Activated CD8-positive, alpha-beta memory T cell treated with anti-CD3 and anti-CD28 coated beads for 4 hours (primary cell): ENCODE measurements around the gene FRMD4B.
A peak's percentile ranks its signal among the peaks of the same experiment; 100 is the strongest.
"Not testable (repeated sequence)": the region's sequence is repeated elsewhere in the genome, so short reads cannot be mapped to it uniquely, and the experiment has no call there.

Experiments used
- DNase-seq, 2 donors: peaks; one replicate each; pipeline ENCODE4 v3.0.0-alpha.2; 2020; ENCODE audit warnings: low read depth in 2 of 2

Gene FRMD4B

DNA sequence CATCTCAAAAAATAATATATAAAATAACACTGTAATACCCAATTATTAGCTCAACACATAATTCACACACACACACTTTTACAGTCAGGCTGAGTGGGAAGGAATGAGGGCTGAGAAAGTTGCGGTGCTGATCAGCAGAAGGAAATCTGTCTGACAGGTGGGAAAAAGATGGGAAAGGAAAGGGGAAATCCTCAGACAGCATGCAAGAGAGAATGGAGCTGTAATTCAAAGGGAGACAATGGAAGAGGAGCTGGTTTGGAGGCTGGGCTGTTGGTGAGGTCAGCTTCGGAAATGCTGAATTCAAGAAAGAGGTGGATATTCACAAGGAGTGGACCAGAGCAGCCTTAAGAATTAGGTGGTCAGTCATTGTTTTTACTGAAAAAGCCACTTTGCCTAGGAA is 141.8 kb downstream of the FRMD4B start:
- DNase-seq = no peak

DNA sequence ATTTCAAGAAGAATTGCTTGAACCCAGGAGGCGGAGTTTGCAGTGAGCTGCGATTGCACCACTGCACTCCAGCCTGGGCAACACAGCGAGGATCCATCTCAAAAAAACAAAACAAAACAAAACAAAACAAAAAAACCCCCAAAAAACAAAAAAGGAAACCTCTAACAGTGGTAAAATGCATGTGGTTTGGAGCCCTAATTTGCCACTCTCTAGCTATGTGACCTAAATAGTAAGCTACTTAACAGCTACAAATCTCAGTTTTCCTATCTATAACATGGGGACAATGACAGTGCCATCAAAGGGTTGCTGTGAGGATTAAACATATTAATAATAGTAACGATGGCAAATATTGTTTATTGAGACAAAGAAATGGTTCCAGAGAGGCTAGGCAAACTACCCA is 144.1 kb downstream of the FRMD4B start:
- DNase-seq = no peak

DNA sequence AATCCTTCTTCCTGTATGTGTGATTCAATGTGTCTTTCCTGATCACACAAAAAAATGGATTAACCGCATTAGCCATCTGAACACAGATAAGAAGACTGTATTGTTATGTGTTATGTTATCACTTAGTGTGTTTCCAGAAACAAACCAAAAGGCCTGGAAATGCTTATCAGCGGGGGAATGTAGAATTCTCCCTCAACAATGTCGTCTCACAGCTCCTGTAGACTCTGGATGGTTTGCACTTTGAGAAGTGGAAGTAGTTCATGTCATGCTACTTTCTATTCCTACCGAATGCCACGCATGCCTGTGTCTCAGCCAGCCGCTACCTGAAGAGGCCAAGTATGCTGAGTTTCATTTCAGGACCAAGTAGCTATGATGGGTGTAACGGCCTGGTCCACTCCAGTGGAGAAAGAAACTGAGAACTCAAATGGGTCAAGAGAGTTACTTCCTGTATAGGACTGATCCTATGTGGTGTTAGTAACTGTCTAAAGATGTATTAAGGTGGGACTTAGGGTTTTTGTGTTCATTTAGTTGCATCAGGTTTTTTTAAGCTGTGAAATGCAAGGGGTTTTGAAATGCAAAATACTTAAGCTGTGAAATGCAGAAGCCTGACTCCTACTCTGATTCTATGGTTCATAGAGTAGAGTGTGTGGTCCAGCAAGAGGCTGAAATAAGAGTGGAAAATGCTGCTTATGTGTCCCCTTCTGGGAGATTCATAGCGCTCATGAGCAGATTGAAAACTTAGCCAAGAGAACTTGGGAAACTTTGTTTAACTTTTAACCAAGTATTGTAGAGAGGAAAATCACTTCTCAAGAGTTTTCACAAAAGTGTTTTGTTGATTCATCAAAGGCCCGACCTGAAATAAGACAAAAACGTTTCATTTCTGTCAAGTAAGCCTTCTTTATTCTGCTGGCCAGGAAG is 145.0 kb downstream of the FRMD4B start:
- DNase-seq = no peak

DNA sequence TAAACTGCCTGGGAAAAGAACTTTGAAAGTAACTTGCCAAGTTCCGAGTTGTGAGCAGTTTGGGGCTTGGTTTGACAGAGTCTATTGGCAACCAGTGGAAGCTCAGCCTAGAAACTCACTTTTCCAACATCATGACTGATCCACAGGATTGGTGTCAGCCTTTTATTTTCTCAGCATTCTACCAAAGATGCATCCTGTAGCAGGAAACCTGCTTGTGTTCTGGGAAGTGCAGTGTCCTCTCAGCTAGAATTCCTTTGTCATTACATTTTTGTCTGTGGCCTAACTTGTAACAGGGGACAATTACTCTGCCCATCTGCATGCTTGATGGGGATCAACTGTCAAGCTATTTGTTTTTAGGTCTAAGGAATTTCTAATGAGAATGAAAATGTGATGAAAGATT is 146.8 kb downstream of the FRMD4B start:
- DNase-seq = no peak

DNA sequence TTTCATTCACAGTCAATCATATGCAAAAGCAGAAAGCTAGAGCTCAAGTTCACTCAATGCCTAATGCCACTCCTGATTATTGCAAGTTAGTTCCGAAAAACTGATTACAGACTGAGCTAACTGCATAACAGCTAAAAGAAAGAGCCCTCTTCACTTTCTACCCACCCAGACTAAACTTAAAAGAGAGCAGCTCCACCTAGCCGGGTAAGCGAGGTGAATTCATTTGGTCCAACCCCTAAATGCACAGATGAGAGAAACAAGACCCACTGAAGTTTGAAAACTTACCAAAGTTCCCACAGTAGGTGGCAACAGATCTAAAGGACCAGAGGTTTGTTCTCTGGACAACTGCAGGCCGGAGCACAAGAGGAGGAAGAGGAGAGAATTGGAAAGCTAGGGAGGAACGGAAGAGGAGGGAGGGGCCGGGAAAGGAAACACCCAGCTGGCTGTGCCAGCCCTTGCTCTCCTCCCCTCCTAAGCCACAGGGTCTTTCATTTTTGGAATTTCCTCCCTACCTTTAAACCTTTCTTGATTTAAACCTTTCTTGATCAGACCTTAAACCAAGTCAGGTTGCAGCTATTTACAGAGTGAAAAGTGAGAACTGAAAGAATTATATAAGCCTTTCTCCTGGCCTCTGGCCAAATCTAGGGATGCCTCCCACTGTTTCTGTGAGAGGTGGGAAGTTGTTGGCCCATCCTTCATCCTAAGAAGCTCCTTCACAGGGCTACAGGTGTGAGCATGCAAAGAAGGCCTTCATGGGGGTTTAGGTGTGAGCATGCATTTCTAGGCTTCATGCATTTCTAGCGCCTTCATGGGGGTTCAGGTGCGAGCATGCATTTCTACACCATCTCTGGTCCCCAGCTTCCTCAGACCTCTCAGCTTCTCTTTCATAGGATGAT is 148.8 kb downstream of the FRMD4B start:
- no peak for DNase-seq

DNA sequence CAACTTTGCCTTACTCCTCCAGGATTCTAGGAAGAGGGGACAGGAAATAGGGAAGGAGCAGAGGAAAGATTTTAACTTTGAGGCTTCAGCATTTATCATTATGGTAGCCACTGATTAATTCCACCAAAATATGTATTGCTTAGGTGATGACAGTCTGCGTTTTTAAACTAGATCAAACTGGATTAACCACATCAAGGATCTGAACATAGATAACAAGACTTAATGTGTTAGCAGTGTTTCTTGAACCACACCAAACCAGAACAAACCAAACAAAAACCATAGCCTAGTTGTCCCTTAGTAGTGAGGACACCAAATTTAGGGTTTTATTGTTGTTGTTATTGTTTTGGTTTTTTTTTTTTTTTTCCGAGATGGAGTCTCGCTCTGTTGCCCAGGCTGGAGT is 150.0 kb downstream of the FRMD4B start:
- DNase-seq = no peak

DNA sequence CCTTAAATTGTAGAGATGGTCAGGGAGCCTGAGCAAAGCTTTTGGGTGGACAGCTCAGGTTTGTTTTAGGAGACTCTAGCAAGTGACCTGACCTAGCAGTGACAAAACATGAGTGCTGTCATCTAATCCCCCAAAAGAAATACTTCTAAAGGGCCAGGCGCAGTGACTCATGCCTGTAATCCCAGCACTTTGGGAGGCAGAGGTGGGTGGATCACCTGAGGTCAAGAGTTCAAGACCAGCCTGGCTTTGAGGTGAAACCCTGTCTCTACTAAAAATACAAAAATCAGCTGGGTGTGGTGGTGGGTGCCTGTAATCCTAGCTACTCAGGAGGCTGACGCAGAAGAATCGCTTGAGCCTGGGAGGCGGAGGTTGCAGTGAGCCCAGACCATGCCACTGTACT is 150.7 kb downstream of the FRMD4B start:
- not testable (repeated sequence) for DNase-seq

DNA sequence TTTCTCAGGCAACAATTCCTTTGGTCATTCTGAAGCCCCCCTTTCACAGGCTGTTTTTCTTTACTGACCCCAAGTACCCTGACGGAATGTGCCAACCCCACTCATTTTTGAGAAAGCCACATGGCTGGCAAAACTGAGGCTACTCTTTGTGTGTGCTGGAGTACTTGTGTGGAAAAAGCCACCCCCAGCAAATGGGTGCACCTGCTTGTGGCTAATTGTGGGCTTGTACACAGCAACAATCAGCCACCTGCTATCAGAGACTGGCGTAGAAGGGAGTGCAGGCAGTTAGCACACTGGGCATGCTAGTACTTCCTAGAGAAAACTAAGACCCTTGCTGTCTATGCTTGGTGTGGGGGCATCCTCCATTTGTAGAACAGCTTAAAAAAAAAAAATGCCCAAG is 153.4 kb downstream of the FRMD4B start:
- DNase-seq = no peak

DNA sequence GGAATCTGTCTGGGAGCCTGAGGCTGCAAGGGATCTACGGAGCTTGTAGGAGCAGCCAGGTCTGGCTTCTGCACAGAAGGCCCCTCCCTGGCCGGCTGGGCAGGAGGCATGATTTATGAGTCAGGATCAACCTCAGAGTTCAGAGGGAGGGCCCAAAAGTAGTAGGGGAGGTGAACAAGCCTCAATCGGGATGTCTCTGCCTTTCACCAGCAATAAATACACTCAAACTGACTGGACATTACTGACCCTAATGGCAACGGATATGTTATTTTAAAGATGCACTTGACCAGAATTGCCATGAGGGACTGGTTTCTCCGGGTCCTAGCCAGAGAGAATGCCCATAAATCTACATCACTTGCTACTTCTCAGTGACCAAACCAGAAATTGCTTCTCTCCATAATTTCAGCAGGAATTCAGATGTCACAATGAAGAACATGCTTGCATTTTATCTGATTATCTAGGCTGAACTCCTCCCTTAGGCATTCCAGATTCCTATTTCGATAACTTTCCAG is 153.9 kb downstream of the FRMD4B start:
- DNase-seq = no peak

DNA sequence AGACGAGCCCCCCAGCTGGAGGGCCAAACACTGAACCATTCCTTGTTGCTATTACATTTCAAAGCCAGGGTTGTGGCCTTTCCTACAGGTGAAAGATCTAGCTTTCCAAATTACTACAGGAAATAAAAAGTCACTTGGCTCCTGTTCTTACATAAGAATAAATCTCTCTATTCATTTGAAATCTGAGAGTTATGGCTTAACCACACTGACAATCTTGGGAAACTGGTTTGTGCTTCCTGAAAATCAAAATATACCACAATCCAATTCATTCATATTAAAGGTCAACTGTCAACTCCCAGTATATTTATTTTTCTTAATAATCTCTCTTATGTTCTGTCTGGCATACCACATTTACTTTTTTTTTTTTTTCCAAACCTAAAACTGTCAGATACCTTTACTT is 159.8 kb downstream of the FRMD4B start:
- no peak for DNase-seq

DNA sequence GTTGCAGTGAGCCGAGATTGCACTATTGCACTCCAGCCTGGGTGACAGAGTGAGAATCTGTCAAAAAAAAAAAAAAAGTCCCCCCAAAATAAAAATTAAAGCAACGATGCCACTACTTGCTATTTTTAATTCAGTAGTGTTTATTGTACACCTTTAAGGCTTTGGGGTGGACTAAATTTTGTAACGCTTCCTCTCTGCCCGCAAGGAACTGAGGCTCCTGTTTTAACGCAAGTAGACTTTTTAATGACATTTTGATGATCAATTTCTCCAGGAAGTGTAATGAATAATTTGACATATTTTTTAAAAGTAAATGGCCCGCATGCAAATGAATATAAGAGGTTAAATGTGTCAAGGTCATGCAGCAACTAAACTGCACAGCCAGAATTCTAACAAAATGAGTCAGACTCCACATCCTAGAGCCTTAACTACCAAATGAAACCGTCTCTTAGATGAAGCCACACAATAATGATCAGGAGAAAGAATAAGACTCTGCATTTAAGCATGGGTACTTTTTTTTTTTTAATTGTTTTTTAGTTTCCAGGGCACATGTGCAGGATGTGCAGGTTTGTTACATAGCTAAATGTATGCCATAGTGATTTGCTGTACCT is 166.7 kb downstream of the FRMD4B start:
- DNase-seq = no peak

DNA sequence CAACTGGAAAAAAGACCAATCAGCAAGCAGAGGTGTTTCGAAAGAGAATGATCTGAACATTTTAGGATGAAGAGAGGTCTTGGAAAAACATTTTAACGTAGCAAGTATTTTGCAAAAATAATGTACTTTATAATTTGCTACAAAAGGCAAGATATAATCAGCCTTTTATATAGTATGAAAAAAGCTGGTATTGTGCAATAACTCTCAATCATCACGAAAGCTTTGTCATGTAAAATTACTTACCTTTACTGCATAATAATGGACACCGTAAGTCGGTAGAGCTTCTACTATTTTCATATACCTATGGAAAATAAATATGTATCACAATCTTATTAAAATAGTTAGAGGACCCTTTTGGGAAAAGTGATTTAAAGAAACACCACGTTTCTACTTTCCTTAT is 167.8 kb downstream of the FRMD4B start:
- no peak for DNase-seq

DNA sequence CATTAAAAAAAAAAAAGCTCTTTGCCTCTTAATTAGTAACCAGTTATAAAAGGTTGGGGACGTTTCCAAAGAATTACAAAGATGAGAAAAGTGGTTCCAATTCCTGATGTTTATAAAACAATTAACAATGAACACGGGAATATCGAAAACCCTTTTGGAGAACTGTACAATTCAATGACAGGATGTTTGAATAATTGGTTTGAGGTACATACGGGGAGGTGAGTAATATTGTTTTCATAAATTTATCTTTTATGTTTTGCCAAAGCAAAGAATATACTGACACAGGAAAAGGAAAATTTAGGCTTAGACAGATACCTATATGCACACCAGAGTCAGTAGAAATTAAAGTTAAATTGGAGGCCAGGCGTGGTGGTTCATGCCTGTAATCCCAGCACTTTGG is 168.9 kb downstream of the FRMD4B start:
- DNase-seq = no peak

DNA sequence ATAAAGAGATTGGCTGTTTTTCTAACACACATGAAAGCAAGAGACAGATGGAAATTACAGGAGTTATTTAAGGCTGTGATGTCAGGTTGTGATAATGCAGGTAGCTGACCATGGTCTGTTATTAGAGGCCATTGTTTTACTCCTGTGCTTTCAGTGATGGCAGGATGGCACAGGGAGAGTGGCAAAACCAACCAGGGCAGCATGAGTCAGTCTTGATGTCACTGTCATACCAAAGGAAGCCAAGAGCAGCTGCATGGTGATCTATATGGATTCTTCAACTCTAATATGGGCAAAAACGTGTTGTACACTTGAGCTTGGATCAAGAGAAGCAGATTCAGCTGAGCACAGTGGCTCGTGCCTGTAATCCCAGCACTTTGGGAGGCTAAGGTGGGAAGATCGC is 171.6 kb downstream of the FRMD4B start:
- DNase-seq = no peak

DNA sequence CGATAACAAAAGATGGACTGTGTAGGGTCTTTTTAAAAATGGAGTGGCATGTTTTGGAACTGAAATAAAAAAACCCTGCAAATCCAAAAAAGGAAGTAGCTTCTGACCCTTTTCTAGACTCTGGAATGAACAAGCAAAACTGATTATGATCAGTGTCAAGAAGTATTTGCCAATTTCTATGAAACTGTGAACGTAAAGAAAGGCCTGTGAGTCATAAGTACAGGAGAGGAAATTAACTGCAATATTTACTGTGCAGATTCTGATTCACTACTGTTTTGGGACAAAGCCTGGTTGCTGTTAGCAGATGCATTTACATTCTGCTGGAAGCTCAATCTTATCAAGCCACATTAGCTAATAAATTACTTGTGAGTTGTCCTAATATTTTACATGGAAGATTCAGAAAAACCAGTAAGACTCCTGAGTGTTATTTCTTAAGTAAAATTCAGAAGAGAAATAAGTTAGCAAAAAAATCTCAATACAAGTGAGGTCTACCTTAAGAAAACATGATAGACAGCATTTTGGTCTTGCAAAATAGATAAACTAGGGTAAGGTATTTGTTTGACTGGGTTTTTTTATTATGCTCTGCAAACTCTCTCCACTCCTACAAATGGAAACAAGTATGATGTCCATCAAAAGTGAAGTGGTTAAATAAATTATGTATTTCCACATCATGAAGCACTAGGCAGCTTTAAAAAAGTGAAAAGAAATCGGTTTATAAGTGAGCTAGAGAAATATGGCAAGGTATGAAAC is 173.3 kb downstream of the FRMD4B start:
- no peak for DNase-seq

DNA sequence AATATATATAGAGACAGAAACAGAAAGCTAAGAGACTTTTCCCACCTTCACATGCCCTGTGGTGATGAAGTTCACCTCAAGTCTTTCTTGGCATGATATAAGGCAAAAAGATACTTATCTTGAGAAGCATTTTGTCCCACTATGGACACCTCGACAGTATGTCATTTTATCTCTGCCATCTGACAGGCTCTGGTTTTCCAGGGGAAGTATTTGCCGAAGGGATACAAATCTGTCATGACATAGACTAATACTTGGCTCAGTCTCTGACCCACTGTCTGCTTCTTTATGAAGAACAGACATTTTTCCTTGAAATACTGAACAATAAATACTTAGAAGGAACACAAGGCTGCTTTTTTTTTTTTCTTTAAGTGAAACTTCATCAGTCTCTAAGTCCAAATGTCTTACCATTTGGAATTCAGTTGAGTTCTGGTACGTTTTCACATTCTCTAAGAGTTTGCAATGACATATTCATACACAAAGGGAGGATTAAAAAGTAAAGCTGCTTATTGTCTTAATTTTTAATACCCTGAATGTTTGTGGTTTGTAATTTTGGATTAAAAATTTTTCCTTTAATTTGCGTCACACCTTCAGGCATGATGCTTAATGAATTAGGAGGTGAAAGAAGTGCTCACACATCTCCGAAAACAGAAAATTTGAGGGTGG is 175.7 kb downstream of the FRMD4B start:
- no peak for DNase-seq

DNA sequence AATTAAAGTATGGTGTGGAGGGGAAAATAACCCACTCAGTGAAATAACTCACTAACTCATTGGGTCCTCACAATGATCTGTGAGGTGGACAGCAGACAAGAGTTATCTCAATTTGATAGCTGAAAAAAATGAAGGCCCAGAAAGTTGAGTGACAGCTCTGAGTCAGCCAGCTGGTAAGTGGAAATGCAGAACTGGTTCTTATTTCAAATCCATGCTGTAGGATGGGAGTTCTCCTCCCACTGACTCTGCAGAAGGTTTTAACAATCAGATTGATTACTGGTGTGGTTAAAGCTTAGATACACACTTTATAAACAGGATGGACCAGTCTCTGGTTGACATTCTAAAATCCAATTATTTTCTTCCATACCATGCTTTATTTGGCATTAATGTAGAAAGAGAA is 176.5 kb downstream of the FRMD4B start:
- no peak for DNase-seq

DNA sequence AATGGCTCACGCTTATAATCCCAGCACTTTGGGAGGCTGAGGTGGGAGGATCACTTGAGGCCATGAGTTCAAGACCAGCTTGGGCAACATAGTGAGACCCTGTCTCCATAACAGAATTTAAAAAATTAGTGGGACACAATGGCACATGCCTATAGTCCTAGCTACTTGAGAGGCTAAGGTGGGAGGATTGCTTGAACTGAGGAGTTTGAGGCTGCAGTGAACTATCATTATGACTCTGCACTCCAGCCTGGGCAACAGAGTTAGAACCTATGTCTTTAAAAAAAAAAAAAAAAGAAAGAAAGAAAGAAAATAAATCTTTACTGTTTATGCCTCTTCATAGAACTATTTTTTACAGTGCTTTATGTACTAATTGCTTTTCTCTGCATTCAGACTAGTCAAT is 178.9 kb downstream of the FRMD4B start:
- no peak for DNase-seq

DNA sequence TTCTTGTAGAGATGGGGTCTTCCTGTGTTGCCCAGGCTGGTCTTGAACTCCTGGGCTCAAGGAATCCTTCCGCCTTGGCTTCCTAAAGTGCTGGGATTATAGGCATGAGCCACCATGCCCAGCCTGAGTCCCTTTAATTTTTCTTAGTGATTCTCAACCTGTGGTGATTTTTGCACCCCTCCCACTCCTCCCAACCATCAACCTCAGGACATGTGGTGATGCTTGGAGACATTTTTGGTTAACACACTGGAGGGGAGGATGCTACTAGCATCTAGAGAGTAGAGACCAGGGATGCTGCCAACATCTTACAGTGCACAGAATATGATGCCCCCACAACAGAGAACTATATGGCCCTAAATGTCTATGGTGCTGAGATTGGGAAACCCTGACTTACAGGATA is 180.5 kb downstream of the FRMD4B start:
- DNase-seq = no peak

DNA sequence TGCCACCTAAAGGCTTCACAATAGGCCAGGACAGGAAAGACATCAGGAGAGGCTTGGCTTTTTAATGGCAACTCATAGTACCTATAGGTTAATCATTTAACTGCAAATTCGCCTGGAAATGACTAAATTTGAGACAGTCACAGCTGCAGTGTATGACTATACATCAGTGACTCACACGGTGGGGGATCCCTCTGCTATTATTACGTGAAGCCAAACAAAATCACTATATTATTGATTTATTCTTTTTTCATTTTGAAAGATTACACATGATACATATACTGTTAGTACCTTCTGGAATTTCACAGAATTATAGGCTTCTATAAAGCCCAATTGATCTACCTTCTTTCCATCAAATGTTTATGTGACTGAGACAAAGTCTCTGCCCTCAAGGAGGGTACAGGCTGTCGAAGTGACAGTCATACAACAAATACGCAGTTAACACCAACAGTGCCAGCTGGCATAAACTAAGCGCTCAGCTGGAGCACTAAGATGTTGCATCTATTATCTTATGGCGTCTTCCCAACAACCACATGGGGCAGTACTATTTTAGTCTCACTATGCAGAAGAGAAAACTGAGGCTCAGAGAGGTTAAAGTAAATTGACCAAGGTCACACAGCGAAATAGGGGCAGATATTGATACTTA is 181.5 kb downstream of the FRMD4B start:
- DNase-seq = peak in 1 of 2 donors; percentile 15
